ENCODE data around the gene COL9A2.

Gene COL9A2

GRCh38 chr1:40361201-40361600 lies 44.1 kb upstream of the COL9A2 start:
- no peak for TF ChIP-seq TOX (CRISPR knock-in tag; IDR thresholded peaks at IDR 0.05; ENCODE audit: borderline replicate concordance)
- TF ChIP-seq ZFP3 (CRISPR knock-in tag; IDR thresholded peaks at IDR 0.05) = no peak
- no peak for TF ChIP-seq ISL1 (CRISPR knock-in tag; IDR thresholded peaks at IDR 0.05)
- TF ChIP-seq PPARA (CRISPR knock-in tag; IDR thresholded peaks at IDR 0.05; ENCODE audit: borderline replicate concordance) = no peak
- TF ChIP-seq, protein P1, sequence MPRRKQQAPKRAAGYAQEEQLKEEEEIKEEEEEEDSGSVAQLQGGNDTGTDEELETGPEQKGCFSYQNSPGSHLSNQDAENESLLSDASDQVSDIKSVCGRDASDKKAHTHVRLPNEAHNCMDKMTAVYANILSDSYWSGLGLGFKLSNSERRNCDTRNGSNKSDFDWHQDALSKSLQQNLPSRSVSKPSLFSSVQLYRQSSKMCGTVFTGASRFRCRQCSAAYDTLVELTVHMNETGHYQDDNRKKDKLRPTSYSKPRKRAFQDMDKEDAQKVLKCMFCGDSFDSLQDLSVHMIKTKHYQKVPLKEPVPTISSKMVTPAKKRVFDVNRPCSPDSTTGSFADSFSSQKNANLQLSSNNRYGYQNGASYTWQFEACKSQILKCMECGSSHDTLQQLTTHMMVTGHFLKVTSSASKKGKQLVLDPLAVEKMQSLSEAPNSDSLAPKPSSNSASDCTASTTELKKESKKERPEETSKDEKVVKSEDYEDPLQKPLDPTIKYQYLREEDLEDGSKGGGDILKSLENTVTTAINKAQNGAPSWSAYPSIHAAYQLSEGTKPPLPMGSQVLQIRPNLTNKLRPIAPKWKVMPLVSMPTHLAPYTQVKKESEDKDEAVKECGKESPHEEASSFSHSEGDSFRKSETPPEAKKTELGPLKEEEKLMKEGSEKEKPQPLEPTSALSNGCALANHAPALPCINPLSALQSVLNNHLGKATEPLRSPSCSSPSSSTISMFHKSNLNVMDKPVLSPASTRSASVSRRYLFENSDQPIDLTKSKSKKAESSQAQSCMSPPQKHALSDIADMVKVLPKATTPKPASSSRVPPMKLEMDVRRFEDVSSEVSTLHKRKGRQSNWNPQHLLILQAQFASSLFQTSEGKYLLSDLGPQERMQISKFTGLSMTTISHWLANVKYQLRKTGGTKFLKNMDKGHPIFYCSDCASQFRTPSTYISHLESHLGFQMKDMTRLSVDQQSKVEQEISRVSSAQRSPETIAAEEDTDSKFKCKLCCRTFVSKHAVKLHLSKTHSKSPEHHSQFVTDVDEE (CRISPR knock-in tag; IDR thresholded peaks at IDR 0.05) = no peak
- no peak for TF ChIP-seq ZNF70 (CRISPR knock-in tag; IDR thresholded peaks at IDR 0.05)
- TF ChIP-seq, protein P2, sequence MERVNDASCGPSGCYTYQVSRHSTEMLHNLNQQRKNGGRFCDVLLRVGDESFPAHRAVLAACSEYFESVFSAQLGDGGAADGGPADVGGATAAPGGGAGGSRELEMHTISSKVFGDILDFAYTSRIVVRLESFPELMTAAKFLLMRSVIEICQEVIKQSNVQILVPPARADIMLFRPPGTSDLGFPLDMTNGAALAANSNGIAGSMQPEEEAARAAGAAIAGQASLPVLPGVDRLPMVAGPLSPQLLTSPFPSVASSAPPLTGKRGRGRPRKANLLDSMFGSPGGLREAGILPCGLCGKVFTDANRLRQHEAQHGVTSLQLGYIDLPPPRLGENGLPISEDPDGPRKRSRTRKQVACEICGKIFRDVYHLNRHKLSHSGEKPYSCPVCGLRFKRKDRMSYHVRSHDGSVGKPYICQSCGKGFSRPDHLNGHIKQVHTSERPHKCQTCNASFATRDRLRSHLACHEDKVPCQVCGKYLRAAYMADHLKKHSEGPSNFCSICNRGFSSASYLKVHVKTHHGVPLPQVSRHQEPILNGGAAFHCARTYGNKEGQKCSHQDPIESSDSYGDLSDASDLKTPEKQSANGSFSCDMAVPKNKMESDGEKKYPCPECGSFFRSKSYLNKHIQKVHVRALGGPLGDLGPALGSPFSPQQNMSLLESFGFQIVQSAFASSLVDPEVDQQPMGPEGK (CRISPR knock-in tag; IDR thresholded peaks at IDR 0.05; ENCODE audit: borderline replicate concordance) = no peak
- TF ChIP-seq CREB5 (CRISPR knock-in tag; IDR thresholded peaks at IDR 0.05; ENCODE audit: low read depth) = no peak
- TF ChIP-seq RARB (CRISPR knock-in tag; IDR thresholded peaks at IDR 0.05) = no peak
- no peak for TF ChIP-seq GLIS3 (CRISPR knock-in tag; IDR thresholded peaks at IDR 0.05)
- ATAC-seq = no peak

- ATAC-seq = no peak
- no peak for TF ChIP-seq ZC3H10 (CRISPR knock-in tag; IDR thresholded peaks at IDR 0.05)
- no peak for TF ChIP-seq ESRRG (CRISPR knock-in tag; IDR thresholded peaks at IDR 0.05)
- TF ChIP-seq BACH2 (CRISPR knock-in tag; IDR thresholded peaks at IDR 0.05; ENCODE audit: borderline replicate concordance) = no peak
- TF ChIP-seq, protein P2 (CRISPR knock-in tag; IDR thresholded peaks at IDR 0.05; ENCODE audit: borderline replicate concordance) = no peak
- TF ChIP-seq TCF4 (CRISPR knock-in tag; IDR thresholded peaks at IDR 0.05; ENCODE audit: borderline replicate concordance) = no peak
- TF ChIP-seq PPARA (CRISPR knock-in tag; IDR thresholded peaks at IDR 0.05; ENCODE audit: borderline replicate concordance) = no peak
- no peak for TF ChIP-seq GLIS3 (CRISPR knock-in tag; IDR thresholded peaks at IDR 0.05)
- TF ChIP-seq TOX (CRISPR knock-in tag; IDR thresholded peaks at IDR 0.05; ENCODE audit: borderline replicate concordance) = no peak
- TF ChIP-seq ZFP30 (CRISPR knock-in tag; IDR thresholded peaks at IDR 0.05) = no peak
- no peak for TF ChIP-seq ARNTL (CRISPR knock-in tag; IDR thresholded peaks at IDR 0.05; ENCODE audit: borderline replicate concordance, low read depth)
- no peak for TF ChIP-seq CREB5 (CRISPR knock-in tag; IDR thresholded peaks at IDR 0.05; ENCODE audit: low read depth)
- TF ChIP-seq RARB (CRISPR knock-in tag; IDR thresholded peaks at IDR 0.05) = no peak
- TF ChIP-seq, protein P1 (CRISPR knock-in tag; IDR thresholded peaks at IDR 0.05) = no peak
- no peak for TF ChIP-seq ZFP3 (CRISPR knock-in tag; IDR thresholded peaks at IDR 0.05)
- TF ChIP-seq POU6F1 (CRISPR knock-in tag; IDR thresholded peaks at IDR 0.05; ENCODE audit: borderline replicate concordance, low read depth) = no peak
Measured at GRCh38 chr1:40360631-40361030, 43.5 kb upstream of the COL9A2 start.

Measured in SK-N-SH treated with all-trans-retinoic acid at 6 μM for 48 hours (cell line).